NCI-H1048 (cell line): ENCODE measurements around the gene OR4M1.
"Not testable (repeated sequence)": the region's sequence is repeated elsewhere in the genome, so short reads cannot be mapped to it uniquely, and the experiment has no call there.

Experiments
- DNase-seq: peaks from one replicate; lab custom pipeline; 2025; lab: John Stamatoyannopoulos, UW

Gene OR4M1

DNA sequence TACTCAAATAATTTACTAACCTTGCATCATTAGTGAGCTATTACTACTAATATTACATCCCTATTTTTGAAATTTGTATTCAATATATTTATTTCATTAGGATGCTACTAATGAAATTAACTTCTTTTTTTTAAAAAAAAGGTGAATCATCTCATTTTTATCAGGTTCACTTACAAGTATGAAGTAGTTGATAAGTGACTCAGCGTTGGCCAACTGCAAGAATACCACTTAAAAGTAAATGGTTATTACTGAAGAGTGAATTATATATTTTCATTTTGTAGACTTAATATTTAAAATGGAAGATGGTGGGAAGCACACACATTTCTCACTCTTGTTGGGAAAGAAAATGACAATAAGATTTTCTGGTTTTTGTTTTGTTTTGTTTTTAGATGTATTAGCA is 49.9 kb downstream of the OR4M1 start:
- DNase-seq = no peak

DNA sequence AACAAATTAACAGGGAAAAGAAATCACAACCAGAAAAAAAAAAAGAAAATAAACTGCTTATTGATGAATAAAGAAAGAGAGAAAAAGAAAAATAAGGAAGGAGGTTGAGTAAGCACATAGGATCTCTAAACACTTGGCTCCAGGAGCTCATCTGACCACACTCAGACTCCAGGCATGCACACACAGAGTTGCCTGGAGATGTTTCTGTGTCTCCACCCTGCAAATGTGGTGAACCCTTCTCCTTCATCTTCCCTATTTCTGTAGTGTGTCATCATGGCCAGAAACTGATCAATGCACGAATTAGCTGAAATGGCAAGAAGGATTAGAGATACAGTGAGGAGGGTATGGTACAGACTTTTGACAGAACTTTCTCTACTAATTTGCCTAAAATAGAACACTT is 50.5 kb downstream of the OR4M1 start:
- DNase-seq = no peak

DNA sequence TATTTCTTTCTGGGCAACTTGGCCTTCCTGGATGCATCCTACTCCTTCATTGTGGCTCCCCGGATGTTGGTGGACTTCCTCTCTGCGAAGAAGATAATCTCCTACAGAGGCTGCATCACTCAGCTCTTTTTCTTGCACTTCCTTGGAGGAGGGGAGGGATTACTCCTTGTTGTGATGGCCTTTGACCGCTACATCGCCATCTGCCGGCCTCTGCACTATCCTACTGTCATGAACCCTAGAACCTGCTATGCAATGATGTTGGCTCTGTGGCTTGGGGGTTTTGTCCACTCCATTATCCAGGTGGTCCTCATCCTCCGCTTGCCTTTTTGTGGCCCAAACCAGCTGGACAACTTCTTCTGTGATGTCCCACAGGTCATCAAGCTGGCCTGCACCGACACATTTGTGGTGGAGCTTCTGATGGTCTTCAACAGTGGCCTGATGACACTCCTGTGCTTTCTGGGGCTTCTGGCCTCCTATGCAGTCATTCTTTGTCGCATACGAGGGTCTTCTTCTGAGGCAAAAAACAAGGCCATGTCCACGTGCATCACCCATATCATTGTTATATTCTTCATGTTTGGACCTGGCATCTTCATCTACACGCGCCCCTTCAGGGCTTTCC is 54.4 kb downstream of the OR4M1 start:
- DNase-seq = not testable (repeated sequence)

DNA sequence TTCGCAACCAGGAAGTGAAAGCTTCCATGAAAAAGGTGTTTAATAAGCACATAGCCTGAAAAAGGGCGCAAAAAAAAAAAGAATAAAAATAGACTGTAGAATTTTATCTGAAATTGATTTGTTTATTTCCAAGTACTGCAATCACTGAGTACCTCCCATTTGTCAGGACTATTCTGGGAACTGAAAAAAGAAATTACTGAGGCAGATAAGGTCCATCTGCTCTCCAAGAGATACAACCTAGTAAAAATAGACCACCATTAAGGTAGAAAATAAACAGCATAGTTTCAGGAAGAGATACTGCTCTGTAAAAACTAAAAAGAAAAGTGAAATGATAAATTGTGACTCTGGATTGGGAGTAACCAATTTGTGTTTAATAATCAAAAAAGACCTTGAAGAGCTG is 55.0 kb downstream of the OR4M1 start:
- no peak for DNase-seq
